Trophoblast cell (in vitro differentiated cells and primary cell): ENCODE measurements around the gene IFNGR1.
A peak's percentile ranks its signal among the peaks of the same experiment; 100 is the strongest.

Source experiments
- DNase-seq, 2 donors: peaks; one replicate each; pipeline ENCODE4 v3.0.0-alpha.2; 2016
- H2AFZ ChIP-seq: 2 replicates; pipeline ENCODE4 v1.6.1; 2013; ENCODE audit warnings: low read length, moderate library complexity, mild to moderate bottlenecking; ENCODE audit not compliant: insufficient read depth, poor library complexity
- H2AK5ac ChIP-seq: 2 replicates; pipeline ENCODE4 v1.6.1; 2013; ENCODE audit warnings: mild to moderate bottlenecking, low read length
- H2BK120ac ChIP-seq: 2 replicates; pipeline ENCODE4 v1.6.1; 2013; ENCODE audit warnings: low read length, mild to moderate bottlenecking, moderate library complexity; ENCODE audit not compliant: insufficient read depth, poor library complexity
- H2BK12ac ChIP-seq: 2 replicates; pipeline ENCODE4 v1.6.1; 2013; ENCODE audit warnings: mild to moderate bottlenecking, low read length, moderate library complexity
- H2BK5ac ChIP-seq: 2 replicates; pipeline ENCODE4 v1.6.1; 2013; ENCODE audit warnings: low read length, low read depth, moderate library complexity, mild to moderate bottlenecking; ENCODE audit not compliant: poor library complexity
- H3K14ac ChIP-seq: 2 replicates; pipeline ENCODE4 v1.6.1; 2013; ENCODE audit warnings: mild to moderate bottlenecking, low read length
- H3K18ac ChIP-seq: 2 replicates; pipeline ENCODE4 v1.6.1; 2013; ENCODE audit warnings: mild to moderate bottlenecking, low read length
- H3K23ac ChIP-seq: 2 replicates; pipeline ENCODE4 v1.6.1; 2013; ENCODE audit warnings: low read length
- H3K27ac ChIP-seq: 2 replicates; pipeline ENCODE4 v1.5.1; 2013; ENCODE audit warnings: low read depth, mild to moderate bottlenecking, inconsistent platforms, low read length, moderate library complexity
- H3K27me3 ChIP-seq: 2 replicates; pipeline ENCODE4 v1.6.1; 2013; ENCODE audit warnings: inconsistent platforms, mild to moderate bottlenecking, low read length, moderate library complexity; ENCODE audit not compliant: insufficient read depth
- H3K36me3 ChIP-seq, 2 experiments: 1 replicate in 1 of 2; 2 replicates in 1 of 2; pipeline ENCODE4 v1.6.1; 2013; ENCODE audit warnings: low read length in 2 of 2, mild to moderate bottlenecking in 2 of 2, moderate library complexity in 1 of 2; ENCODE audit not compliant: insufficient read depth in 2 of 2, control insufficient read depth in 1 of 2
- H3K4ac ChIP-seq: 2 replicates; pipeline ENCODE4 v1.6.1; 2013; ENCODE audit warnings: low read depth, mild to moderate bottlenecking, low read length, moderate library complexity
- H3K4me1 ChIP-seq, 2 experiments: 1 replicate in 1 of 2; 2 replicates in 1 of 2; pipeline ENCODE4 v1.6.1; 2013; ENCODE audit warnings: low read length in 2 of 2, mild to moderate bottlenecking in 2 of 2, moderate library complexity in 1 of 2; ENCODE audit not compliant: insufficient read depth in 2 of 2, control insufficient read depth in 1 of 2
- H3K4me2 ChIP-seq: 2 replicates; pipeline ENCODE4 v1.6.1; 2013; ENCODE audit warnings: inconsistent platforms, mild to moderate bottlenecking, low read length, moderate library complexity
- H3K4me3 ChIP-seq: 2 replicates; pipeline ENCODE4 v1.5.1; 2013; ENCODE audit warnings: mild to moderate bottlenecking, low read depth, low read length, inconsistent platforms
- H3K79me1 ChIP-seq: one replicate; pipeline ENCODE4 v1.6.1; 2013; ENCODE audit warnings: low read length
- H3K79me2 ChIP-seq: 2 replicates; pipeline ENCODE4 v1.6.1; 2013; ENCODE audit warnings: low read length, mild to moderate bottlenecking; ENCODE audit not compliant: control insufficient read depth, insufficient read depth, poor library complexity
- H3K9ac ChIP-seq: 2 replicates; pipeline ENCODE4 v1.6.1; 2013; ENCODE audit warnings: mild to moderate bottlenecking, low read length
- H3K9me3 ChIP-seq: 2 replicates; pipeline ENCODE4 v1.6.1; 2013; ENCODE audit warnings: low read depth, mild to moderate bottlenecking, control low read depth, inconsistent platforms, low read length; ENCODE audit not compliant: insufficient read depth
- H4K12ac ChIP-seq: 2 replicates; pipeline ENCODE4 v1.6.1; 2013; ENCODE audit warnings: low read depth, mild to moderate bottlenecking, low read length, moderate library complexity
- H4K8ac ChIP-seq: 2 replicates; pipeline ENCODE4 v1.6.1; 2013; ENCODE audit warnings: low read depth, mild to moderate bottlenecking, low read length, moderate library complexity
- H4K91ac ChIP-seq: one replicate; pipeline ENCODE4 v1.6.1; 2013; ENCODE audit warnings: low read depth, mild to moderate bottlenecking, low read length, moderate library complexity
- WGBS: extraction: QIAGEN DNeasy Blood & Tissue Kit; methylation state at CpG from one replicate; pipeline ENCODE4 v1.1.7; 2013; ENCODE audit warnings: missing lambda C conversion rate; ENCODE audit not compliant: insufficient read length, insufficient coverage; ENCODE audit errors: extremely low coverage; 5-methylcytosine and 5-hydroxymethylcytosine counted together

Gene IFNGR1

DNA sequence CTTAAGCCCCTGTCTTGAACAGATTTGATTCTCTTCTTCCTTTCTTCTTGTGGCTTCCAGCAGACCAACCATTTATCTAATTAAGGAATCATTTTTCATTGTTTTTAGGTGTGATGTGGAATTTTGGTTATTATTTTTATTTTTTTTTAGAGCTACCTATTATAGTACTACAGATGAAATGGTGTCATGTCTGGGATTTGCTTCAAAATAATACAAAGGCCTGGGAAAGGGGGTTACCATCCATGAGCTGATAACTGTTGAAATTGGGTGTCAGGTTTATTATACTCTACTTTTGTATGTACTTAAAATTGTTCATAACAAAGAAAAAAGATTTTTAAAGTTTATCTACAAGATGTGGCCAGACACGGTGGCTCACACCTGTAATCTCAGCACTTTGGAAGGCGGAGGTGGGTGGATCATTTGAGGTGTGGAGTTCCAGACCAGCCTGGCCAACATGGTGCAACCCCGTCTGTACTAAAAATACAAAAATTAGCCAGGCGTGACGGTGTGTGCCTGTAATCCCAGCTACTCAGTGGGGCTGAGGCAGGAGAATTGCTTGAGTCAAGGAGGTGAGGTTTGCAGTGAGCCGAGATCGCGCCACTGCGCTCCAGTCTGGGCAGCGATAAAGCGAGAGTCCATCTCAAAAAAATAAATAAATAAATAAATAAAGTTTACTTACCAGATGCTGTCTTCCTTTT, 46.3 kb downstream of the IFNGR1 start:
- Histone ChIP-seq H3K79me2 (no peaks in the 10 kb centered on the region), H4K12ac (no peak overlapping the region), H2BK5ac (no peak overlapping the region), H3K36me3 (no peaks in the 10 kb centered on the region), H3K4me2 (no peak overlapping the region), H3K18ac (no peak overlapping the region), H2AK5ac (no peak overlapping the region), H2AFZ (no peak overlapping the region), H2BK12ac (no peak overlapping the region), H3K23ac (no peak overlapping the region), H3K14ac (no peak overlapping the region), H3K79me1 (peaks cover 1% of the 10 kb centered on the region), H3K27me3 (no peaks in the 10 kb centered on the region), H3K4me3 (no peak overlapping the region), H2BK120ac (no peak overlapping the region), H4K8ac (no peak overlapping the region), H3K4ac (no peak overlapping the region), H3K9ac (no peak overlapping the region), H3K9me3 (peaks cover 2% of the 10 kb centered on the region), H4K91ac (no peak overlapping the region), H3K27ac (no peak overlapping the region), H3K4me1 (peaks cover 0 to 2% of the 10 kb centered on the region in 2 experiments)
- peak; percentile 26 to 61 for DNase-seq
- WGBS = no CpG with 5 or more reads among the region's 11 CpGs

GRCh38 chr6:137171824-137172733, 47.1 kb downstream of the IFNGR1 start:
- no peak overlapping the region for H3K14ac ChIP-seq

GRCh38 chr6:137171053-137171374, 48.2 kb downstream of the IFNGR1 start:
- WGBS = no CpG with 5 or more reads among the region's 1 CpG
- Histone ChIP-seq H3K9me3 (peaks cover 4% of the 10 kb centered on the region), H3K9ac (no peak overlapping the region), H3K36me3 (no peaks in the 10 kb centered on the region), H3K4me1 (peaks cover 0 to 2% of the 10 kb centered on the region in 2 experiments), H3K14ac (no peak overlapping the region), H4K91ac (peak overlapping the region; percentile 1), H3K27ac (no peak overlapping the region), H4K12ac (no peak overlapping the region), H2BK5ac (peak overlapping the region; percentile 38), H3K4me3 (no peak overlapping the region), H2BK12ac (no peak overlapping the region), H3K18ac (no peak overlapping the region), H3K4me2 (no peak overlapping the region), H2BK120ac (no peak overlapping the region), H3K4ac (no peak overlapping the region), H2AFZ (no peak overlapping the region), H2AK5ac (no peak overlapping the region), H3K79me2 (no peaks in the 10 kb centered on the region), H4K8ac (no peak overlapping the region), H3K27me3 (no peaks in the 10 kb centered on the region), H3K79me1 (peaks cover 1% of the 10 kb centered on the region), H3K23ac (no peak overlapping the region)
- no peak for DNase-seq

More at GRCh38 chr6:137171824-137172733, 47.1 kb downstream of the IFNGR1 start:
- Histone ChIP-seq H3K4me1 (peaks cover 0 to 2% of the 10 kb centered on the region in 2 experiments), H3K79me2 (no peaks in the 10 kb centered on the region), H3K18ac (no peak overlapping the region), H2AFZ (no peak overlapping the region), H3K36me3 (no peaks in the 10 kb centered on the region), H3K9me3 (peaks cover 4% of the 10 kb centered on the region), H4K12ac (no peak overlapping the region), H3K27ac (no peak overlapping the region), H2BK5ac (no peak overlapping the region), H3K79me1 (peaks cover 1% of the 10 kb centered on the region), H3K9ac (no peak overlapping the region), H2BK12ac (no peak overlapping the region), H3K27me3 (no peaks in the 10 kb centered on the region), H2BK120ac (no peak overlapping the region), H3K4ac (no peak overlapping the region), H3K23ac (no peak overlapping the region), H2AK5ac (no peak overlapping the region), H3K4me3 (no peak overlapping the region), H4K91ac (no peak overlapping the region), H3K4me2 (no peak overlapping the region), H4K8ac (no peak overlapping the region)
- peak; percentile 91 to 95 for DNase-seq
- WGBS = no CpG with 5 or more reads among the region's 13 CpGs

GRCh38 chr6:137170266-137171052, 48.7 kb downstream of the IFNGR1 start:
- Histone ChIP-seq H3K18ac (no peak overlapping the region), H3K79me2 (no peaks in the 10 kb centered on the region), H4K12ac (no peak overlapping the region), H2BK12ac (no peak overlapping the region), H3K9me3 (peaks cover 4% of the 10 kb centered on the region), H3K9ac (no peak overlapping the region), H4K8ac (no peak overlapping the region), H3K4me3 (no peak overlapping the region), H4K91ac (no peak overlapping the region), H3K4ac (no peak overlapping the region), H3K23ac (no peak overlapping the region), H2BK5ac (no peak overlapping the region), H3K4me1 (peaks cover 0 to 2% of the 10 kb centered on the region in 2 experiments), H2BK120ac (no peak overlapping the region), H3K27ac (peak overlapping the region; percentile 40), H2AFZ (no peak overlapping the region), H2AK5ac (no peak overlapping the region), H3K36me3 (no peaks in the 10 kb centered on the region), H3K79me1 (peaks cover 1% of the 10 kb centered on the region), H3K14ac (no peak overlapping the region), H3K4me2 (no peak overlapping the region), H3K27me3 (no peaks in the 10 kb centered on the region)
- WGBS = no CpG with 5 or more reads among the region's 13 CpGs
- DNase-seq = peak; percentile 18 to 68
